GM10847 (cell line): ENCODE results near the gene TPX2.

ENCODE experiments used
- POLR2A ChIP-seq: IDR thresholded peaks from 2 replicates; pipeline ENCODE4 v1.6.1; 2011; ENCODE audit not compliant: insufficient read length; ENCODE audit errors: extremely low read depth

TPX2 gene

DNA sequence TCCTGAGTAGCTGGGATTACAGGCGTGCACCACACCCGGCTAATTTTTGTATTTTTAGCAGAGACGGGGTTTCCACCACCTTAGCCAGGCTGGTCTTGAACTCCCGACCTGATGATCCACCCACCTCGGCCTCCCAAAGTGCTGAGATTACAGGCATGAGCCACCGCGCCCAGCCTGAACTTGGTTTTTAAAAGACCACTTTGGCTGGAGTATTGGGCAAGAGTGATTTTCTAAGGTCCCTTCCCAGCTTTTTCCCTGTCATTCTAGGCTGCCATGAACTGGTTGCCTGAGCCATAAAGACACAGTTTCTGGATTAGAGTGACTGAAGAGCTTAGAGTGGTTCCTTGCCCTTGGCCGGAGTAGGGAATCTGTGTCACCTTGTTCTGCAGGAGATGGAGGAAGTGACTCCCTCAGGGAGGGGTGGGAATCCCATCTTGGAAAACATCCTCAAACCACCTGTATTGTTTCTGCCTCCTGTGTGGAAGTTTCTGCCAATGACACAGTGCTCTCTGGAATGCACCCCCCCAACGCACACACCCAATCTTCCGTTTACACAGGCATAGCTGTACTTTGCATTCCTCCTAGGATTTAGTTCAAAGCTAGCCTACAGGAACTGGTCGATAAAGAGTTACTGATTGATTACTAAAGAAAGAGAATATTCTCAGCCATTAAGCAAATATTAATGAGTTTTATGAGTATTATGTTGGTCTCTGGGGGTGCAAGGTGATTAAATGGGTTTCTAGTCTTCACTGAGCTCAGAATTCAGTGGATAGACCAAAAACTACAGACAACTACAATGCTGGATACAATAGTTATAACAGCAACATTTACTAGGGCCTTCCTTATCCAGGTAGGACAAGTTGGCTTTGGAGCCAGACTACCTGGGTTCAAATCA, 34.6 kb upstream of the TPX2 start:
- TF ChIP-seq POLR2A, result no peak

DNA sequence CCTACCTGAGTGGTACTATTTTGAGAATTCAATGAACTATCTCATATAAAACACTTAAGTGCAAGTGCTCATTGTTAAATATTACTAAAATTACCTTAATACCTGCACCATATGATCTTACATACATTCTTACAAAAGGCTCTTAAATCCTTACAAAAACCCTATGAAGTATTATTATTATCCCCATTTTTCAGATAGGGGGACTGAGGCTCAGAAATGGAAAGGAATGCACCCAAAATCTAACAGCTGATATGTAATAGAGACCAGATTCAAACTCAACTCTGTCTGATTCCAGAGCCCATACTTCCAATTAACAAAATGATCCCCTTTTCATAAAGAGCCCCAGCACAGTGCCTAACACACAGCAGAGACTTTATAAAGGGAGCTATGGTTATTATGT, 33.9 kb upstream of the TPX2 start:
- TF ChIP-seq POLR2A, result no peak

DNA sequence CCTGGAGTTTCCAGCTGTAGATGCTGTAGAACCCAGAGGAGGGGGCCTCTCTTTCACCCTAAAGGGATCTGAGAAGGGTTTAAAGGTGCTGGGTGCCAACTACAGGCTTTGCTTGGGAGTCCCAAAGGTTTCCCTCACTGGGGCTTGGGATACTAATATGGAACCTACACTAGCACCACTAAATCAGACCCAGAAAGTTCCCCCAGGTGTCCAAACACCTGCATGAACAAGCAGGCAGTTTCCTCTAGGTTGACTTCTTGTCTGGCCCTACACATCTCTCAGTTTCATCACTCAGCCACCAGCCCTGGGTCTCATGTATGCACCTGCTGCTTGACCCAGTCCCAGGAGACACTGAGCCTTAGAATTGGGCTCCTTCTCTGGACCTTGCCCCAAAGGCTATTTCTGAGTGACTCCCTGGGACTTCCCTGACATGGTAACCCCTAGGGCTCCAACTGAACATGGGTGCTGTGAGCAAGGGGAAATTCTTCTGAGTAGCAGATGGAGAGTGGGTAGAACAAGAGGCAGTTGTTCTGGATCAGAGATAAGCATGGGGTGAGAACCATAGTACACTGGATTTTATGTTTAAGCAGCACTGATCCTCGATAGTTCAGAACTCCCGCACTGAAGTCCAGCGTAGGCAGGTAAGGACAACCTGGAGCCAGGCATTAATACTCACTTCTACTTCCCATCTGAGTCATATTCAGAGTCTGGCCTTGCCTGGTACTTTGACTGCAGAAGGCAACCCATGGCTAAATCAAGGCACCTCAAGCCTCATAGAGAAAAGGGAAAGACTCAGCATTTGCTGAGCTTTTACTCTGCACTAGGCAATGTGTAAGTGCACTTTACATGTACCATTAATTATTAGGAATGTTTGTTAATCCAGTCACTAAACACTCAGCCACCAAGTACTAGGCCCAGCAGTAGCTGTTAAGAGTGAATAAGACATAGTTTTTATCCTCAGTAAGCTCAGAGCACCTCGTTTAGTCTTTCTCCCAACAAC, 33.2 kb upstream of the TPX2 start:
- TF ChIP-seq POLR2A, result no peak

DNA sequence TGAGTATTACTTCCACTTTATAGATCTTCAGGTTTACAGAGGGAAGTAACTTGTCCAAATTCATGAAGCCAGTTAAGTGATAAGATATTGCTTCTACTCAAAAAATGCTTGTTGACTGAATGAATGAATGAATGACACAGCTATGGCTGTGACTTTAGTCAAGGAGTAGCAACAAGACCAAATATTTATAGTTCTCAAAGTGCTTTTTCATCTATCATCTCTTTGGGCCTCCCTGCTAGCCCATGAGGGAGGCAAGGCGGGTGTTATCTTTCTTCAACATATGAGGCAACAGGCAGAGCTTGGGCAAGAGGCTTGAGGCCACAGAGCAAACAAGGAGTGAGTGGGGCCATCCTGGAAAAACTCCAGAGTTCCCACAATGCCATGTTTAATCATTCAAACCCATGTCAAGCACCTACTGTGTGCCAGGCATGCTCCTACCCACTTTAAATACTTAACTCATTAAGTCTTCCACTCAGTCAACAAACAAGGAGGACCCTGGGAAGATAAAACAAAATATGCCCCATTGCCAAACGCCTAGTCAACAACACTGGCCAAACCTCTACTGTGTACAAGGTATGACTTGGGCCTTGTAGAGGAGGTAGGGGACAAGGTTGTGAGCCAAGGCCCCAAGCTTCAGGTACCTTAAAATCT, 32.4 kb upstream of the TPX2 start:
- TF ChIP-seq POLR2A, result no peak

DNA sequence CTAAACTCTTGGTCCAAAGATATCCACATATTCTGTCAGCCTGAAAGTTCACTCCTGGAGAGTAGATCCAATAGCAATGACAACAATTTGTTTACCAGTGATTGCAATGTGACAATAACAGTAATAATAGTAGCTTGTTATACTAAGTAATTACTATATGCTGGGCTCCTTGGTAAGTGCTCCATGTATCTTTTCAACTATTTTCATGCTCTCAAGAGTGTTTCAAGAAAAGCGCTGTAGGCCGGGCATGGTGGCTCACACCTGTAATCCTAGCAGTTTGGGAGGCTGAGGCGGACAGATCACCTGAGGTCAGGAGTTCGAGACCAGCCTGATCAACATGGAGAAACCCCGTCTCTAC, 31.9 kb upstream of the TPX2 start:
- no peak for TF ChIP-seq POLR2A

DNA sequence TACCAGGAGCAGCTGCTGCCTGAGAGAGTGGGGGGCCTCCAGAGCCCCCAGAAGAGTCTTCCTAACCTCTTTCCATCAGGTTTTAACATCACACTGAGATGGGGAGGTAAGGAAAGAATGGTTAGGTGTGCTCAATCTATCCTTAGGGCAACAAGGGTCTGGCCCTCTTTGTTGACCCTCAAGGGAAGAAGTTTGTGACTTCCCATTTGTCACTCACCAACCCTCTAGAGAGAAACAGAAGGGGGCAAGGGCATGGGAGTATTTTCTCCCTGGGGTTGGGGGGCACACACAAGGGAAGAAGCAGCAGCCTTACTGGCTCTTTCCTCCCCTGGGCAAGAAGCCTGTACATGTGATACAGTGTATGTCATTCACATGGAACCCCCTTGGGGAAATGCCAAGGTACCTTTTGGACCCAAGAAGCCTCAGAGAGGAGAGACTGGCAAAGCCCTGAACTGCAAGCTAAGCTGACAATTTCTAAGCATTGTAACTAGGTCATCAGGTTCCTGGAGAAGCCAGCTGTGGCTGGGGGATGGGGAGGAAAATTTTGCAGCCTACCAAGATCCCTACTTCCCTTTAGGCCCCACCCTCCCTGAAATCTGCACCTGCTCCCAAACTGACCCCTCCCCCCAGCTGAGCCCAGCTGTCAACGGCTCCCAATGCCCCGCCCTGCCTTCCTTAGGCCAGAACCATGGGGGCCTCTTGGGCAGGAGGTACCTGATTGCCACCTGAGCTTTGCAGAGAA, 30.9 kb upstream of the TPX2 start:
- no peak for TF ChIP-seq POLR2A

DNA sequence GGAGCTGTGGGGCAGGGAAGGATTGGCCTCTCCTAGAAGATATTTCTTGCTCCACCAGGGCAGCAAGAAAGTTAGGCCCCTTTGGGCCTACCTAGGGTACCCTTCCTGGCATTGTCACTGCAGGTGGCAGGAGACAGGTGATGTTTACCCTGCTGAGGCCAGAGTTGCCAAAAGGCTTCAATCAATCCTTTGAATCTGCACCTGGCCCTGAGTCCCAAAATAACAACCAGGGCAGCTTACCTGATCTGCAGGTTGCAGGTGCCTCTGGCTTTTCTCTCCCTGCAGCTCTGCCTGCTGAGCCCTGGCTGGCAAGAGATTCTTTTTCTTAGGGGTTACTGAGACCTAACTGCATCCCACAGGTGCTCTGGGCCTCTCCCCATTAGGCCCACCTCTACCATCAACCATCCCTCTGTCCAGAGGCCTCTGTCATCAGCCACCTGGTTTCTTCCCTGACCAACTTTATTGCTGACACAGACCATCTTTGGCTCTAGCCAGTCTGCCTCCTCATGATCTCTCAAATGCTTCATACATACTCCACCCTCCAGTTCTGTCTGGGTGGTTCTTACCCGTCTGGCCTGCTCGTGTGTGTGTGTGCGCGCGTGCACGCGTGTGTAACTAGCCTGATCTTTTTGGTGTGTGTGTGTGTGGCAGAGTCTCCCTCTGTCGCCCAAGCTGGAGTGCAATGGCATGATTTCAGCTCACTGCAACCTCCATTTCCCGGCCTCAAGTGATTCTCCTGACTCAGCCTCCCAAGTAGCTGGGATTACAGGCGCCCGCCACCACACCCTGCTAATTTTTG, 30.2 kb upstream of the TPX2 start:
- TF ChIP-seq POLR2A, result no peak

DNA sequence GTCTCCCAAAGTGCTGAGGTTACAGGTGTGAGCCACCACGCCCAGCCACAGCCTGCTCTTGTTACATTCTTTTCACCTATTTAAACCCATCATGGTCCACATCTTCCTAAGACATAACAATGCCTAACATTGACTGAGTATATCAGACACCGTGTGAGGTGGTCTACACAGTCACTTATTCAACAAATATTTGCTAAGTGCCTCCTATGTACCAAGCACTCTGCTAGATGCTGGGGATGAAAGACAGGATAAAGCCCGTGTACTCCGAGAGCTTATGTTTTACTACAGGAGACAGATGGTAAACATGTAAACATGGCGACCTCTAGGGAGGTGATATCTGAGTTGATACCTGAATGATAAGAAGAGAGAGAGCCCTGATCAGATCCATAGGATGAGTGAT, 29.2 kb upstream of the TPX2 start:
- no peak for TF ChIP-seq POLR2A

DNA sequence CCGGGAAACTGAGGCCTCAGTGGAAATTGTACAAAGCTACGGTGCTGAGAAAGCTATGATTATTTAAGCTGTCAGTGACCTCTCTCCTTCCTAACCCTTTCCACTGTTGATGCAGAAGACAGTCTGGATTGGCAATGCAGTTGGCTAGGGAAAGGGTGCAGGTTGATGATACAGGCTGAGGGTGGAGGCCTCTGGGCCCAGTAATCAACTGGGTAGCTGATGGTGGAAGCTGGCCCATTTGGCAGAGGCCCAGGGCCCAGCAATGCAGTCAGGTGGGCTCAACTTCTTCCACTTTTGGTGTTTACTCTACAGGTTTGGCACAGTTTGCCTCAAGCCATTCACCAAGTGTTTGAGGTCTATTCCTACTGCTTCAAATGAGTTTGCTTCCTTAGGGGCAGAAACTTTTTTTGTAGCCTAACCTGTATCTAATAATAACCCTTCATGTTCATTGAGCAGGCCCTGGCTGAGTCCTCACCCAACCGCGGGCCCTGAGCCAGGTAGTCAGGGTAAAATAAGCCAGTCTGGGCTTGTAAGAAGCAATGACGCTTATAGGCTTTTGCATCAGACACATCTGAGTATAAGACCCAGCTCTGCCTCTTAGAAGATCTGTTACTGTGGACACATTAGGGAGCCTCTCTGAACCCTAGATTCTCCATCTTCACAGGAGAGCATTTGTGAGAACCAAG, 28.5 kb upstream of the TPX2 start:
- TF ChIP-seq POLR2A, result no peak

DNA sequence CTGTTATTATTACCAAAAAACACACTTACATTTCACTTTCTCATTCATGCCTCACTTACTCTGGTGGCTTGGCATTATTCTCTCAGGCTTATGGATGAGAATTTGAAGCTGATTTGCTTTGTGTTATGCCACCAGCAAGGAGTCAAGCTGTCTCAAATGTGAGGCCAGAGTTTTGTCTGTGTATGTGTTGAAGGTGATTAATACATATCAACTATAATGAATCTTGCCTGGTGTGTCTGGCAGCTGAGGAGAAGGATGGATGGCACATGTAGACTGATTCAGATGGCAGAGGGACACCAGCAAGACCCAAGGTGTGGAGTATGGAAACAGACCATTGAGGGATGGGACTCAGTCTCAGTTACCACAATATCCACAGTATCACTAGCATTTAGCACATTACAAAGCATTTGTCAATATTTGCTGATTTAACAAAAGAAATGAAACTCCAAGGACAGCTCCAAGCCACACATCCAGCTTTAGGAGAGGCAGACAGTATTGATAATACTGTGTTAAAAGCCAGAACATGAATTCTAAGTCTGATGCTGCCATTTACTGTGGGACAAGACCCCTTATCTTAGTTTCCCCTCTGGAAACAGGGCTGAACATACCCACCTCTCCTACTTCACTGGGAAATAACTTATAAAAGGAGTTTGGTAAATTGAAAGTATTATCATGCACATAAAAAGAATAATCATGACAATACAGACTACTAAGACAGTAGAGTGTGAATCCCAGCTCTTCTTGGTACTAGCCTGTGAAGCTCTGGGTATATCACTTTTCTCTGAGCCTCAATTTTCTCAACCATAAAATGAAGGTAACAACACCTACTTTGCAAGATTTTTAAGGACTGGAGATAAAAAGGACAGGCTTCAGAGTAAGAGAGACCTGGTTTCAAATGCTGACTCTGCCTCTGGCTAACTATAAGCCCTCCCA, 27.6 kb upstream of the TPX2 start:
- no peak for TF ChIP-seq POLR2A

DNA sequence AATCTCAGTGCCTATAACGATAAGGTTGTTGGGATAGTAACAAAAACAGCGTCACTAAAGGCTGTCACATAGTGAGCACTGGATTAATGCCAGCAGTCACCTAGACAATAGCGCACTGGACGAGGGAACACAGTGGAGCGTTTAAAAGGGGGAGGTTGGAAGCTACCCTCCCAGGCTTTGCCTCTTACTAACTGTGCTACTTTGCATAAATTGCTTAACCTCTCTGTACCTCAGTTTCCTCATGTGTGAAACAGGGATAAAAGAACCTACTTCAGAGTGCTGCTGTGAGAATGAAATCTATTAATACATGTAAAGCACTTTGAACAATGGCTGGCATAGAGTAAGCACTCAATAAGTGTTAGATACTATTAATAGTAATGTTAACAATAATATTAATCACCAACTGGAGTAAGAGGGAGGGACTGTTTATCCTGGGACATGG, 27.0 kb upstream of the TPX2 start:
- TF ChIP-seq POLR2A, result no peak

DNA sequence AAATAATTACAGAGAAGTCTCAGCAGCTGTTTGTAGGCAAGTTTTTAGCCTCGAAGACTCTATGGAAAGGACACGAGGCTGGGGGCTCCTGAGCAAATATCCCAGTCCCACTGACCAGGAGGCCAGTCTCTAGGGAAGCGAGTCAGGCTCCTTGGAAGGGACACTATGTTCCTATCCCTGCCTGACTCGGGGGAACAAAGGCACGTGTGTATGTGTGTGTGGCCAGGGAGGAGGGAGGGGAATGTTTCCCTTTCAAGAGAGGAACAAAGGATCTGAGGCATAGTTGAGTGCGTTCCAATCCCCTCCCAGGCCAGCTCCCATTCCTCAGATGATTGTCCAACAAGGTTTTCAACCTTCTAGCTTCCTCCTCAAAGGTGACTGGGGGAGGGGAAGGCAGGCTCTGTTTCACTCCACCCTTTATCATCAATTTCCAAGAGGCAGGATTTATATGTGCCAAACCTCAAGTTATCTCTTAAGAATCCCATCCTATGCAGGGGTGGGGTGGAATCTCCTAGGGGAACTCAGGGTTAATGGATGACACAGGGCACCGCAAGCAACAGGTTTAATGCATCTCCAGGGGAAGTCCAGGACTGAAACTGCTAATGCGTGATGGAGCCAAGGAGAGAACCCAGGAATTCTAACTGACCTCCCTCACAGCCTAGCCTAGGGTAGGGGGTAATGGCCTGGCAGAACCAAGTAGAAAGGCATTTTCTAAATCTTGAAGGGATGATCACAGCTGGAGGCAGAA, 26.4 kb upstream of the TPX2 start:
- no peak for TF ChIP-seq POLR2A
